ENCODE data around the gene ARHGEF10L.

ARHGEF10L gene

GRCh38 chr1:17521946-17522612 lies 17.4 kb upstream of the ARHGEF10L start:
- DNase-seq = no peak

DNA sequence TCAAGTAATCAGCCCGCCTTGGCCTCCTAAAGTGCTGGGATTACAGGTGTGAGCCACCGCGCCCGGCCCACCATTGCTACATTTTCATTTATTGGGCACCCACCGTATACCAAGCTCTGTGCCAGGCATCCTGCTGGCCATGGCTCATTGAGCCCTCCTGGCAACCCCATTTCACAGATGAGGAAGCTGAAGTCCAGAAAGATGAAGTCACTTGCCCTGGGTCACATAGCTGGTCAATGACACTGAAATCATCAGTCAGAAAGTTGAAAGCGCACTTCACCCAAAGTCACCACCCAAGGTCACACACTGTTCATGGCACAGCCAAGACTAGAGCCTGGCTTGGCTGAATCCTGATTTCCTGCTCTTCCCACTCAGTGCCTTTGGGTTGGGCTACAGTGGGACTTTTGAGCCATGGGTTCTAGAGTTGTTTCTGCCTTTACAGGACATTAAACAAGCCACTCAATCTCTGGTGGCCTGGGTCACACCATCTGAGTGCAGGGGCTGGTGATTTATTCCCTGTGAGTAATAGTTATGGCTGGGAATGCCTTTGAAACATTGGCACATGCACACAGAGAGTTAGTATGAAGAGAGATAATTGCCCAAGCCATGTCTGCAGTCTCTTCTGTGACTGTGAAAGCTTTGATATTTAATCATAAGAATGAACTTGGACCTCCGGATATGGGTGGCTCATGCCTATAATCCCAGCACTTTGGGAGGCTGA lies 16.0 kb upstream of the ARHGEF10L start:
- DNase-seq = no peak

- DNase-seq = no peak
Observed at GRCh38 chr1:17524645-17525044, 14.9 kb upstream of the ARHGEF10L start.

DNA sequence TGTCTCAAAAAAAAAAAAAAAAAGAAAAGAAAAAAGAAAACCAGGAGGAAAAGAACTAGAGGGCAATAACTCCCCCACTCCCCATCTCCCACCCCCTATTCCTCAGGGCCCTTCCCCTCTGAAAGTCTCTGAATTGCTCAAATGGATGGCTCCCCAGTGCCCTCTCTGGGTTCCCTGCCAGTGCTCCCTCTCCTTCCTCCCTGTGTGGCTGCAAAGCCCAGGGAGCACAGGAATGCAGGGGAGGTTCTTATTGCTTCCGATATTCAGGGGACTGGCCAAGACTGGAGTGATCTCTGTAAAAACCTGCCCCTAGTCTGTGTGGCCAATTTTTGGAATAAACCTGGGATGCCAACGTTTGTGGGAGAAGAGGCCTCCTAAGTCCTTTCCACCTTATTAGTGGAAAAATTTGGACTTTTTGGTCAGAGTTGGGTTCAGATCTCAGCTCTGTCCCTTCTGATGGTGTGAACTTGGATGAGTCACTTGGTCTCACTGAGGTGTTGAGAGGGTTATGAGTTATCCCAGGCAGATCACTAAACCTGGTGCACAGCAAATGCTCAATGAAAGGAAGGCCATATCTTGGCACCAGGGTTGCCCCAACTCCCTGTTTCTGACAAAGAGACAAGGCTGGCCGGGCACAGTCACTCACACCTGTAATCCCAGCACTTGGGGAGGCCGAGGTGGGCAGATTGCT lies 13.4 kb upstream of the ARHGEF10L start:
- DNase-seq = no peak

DNA sequence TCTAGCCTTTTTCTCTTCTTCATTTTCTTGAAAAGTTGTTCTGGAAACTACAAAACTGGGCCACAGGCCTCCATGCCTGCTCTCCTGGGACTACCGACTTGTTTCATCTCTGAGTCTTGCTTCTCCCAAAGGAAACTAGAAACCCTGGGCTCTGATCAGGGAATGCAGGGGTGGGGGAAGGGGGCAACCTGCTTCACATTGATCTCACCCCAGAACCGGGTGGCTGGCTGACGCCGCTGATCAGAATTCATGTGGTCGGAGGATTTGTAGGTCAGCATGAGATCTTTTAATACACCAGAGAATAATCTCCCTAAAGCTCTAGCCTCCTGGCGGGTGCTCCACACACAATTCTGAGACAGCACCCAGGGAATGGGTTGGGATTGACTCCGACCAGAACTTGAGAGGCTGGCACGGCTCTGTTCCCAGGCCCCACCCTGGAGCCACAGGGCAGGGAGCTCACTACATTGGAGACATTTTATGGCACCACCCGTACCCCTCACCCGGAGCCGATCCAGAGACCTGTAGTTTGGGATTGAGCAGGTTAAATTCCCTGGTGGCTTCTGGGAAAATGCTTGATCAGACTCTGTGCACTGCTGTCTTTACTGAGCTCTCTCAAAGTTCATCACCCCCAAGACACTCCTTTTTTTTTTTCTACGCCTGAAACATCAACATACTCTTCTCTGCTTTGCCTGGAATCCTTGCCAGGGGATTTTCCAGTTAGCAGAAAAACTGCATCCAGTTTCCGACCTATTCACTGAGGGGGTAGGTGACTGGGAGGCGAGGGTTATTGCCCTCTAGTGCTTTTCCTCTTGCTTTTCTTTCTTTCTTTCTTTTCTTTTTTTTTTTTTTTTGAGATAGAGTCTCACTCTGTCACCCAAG lies 12.2 kb upstream of the ARHGEF10L start:
- no peak for DNase-seq

DNA sequence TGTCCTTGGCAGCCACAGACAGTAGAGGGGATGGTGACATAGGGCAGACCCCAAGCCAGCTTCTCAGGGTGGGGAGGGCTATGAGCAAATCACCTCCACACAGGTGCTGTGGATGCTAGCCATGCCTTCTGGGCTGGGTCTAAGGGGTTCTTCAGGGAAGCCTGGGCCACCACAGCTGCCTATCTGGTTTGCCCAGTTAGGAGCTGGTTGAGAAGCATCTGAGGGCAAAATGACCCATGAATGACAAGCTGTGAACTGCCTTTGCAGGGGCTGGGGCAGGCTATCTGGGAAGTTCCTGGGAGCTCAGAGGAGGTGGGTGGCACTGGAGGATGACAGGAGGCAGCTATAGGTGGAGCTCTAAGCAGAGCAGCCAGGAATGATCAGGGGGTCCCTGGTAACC lies 10.1 kb upstream of the ARHGEF10L start:
- DNase-seq = no peak

DNA sequence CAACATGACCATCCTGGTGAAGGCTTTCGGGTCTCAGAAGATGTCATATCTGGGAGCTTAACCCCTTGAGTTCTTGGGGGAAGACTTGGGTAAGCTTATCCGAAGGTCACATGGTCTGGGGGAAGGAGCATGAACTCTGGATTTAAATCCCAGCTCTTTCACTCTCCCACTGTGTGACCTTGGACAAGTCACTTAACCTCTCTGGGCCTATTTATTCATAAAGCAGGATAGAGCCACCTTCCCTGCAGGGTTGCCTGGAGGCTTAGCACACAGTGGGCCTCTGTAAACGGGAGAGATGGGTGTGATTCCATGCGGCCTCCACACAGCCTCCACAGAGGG lies 8.2 kb upstream of the ARHGEF10L start:
- DNase-seq = no peak

GRCh38 chr1:17531682-17532487 lies 7.6 kb upstream of the ARHGEF10L start:
- DNase-seq = peak; percentile 10

GRCh38 chr1:17533201-17533600 lies 6.3 kb upstream of the ARHGEF10L start:
- DNase-seq = no peak

DNA sequence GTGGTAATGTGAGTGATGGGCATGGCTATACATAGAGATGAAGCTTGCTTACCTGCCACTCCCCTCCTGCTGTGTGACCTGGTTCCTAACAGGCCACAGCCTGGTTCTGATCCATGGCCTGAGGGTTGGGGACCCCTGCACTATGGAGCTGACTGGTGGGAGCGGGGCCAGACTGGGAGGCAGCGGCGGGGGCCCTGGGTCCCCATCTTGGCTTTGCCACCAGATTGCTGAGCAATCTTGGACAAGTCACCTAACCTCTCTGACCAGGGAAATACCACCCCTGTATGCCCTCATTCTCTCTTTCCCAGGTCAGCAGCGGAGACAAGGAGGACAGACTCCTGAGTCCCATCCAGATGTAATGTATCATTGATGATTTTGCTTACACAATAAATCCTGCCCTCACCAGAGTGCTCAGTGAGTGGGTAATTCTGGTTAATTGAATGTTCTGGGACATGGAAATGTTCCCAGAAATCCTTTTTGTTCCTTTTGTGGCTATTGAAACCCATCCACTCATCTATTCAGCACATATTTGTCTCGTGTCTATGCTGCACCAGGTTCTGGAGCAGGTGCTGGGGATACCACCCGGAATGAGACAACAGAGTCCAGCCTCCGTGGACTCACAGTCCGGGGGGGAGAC lies 4.1 kb upstream of the ARHGEF10L start:
- DNase-seq = no peak

GRCh38 chr1:17538010-17538409 lies 1.5 kb upstream of the ARHGEF10L start:
- DNase-seq = no peak

DNA sequence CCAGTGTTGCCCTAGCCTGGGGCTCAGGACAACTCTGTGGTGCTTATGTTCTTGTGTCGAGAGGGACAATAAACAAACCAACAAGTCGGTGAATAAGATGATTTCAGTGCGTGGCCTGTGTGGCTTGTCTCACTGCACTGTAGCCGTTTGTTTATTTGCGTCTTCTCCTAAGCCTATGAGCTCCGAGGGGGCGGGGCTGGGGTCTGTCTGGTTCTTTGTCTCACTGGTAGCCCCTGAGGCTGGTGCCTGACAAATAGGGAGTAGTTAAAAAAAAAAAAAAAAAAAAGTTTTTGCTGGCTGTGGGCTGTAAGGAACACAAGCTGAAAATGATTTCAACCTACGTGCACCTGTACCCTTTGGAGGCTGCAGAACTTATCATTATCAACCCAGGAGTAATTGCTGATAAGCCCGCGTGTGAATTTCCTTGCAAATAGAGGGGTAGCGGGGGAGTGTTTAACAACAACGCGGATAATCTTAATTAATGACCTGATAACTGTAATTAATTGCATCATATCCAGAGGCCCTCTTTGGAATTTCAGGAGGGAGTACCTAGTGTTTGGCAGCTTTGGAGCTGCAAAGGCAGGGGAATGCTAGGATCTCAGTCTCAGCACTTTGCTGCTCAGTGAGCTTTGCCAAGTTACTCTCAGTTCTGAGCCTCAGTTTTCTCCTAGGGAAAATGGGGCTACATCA lies 925 bp upstream of the ARHGEF10L start:
- DNase-seq = no peak

DNA sequence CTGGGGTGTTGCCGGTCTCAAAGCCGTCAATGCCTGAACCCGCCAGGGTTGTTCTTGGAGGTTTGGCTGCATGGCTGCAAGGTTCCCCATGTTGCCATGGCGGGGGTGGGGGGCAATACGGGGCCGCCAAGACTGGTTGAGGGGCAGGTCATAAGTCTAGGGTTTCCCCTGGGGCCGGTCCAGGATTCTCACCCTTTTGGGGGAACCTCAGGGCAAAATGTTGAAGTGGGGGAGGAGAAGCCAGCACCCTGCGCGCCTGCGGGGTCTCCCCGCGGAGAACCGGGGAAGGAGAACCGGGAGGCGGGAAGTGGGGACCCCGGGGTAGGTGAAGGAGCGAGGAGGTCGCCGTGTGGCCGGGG lies 401 bp upstream of the ARHGEF10L start:
- DNase-seq = no peak

GRCh38 chr1:17540255-17541001 lies 930 bp downstream of the ARHGEF10L start:
- DNase-seq = no peak

- no peak for DNase-seq
Observed at GRCh38 chr1:17542645-17543044, 3.1 kb downstream of the ARHGEF10L start.

DNA sequence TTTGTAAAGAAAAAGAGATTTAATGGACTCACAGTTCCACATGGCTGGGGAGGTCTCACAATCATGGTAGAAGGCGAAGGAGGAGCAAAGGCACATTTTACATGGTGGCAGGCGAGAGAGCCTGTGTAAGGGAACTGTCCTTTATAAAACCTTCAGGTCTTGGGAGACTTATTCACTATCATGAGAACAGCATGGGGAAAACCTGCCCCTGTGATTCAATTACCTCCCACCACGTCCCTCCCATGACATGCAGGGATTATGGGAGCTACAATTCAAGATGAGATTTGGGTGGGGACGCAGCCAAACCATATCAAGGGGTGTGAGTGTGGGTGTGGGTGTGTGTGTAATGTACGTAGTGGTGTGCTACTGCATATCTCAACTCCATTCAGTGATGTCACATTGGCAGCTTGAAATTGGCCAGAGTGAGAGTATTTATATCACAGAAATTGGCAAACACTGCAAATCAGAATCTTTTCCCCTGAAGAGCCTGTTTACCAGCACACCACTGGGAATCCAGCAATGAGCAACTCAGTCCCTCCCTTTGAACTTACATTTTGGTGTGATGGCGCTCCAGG lies 5.4 kb downstream of the ARHGEF10L start:
- no peak for DNase-seq

- DNase-seq = no peak
Observed at GRCh38 chr1:17545356-17545755, 5.9 kb downstream of the ARHGEF10L start.

DNA sequence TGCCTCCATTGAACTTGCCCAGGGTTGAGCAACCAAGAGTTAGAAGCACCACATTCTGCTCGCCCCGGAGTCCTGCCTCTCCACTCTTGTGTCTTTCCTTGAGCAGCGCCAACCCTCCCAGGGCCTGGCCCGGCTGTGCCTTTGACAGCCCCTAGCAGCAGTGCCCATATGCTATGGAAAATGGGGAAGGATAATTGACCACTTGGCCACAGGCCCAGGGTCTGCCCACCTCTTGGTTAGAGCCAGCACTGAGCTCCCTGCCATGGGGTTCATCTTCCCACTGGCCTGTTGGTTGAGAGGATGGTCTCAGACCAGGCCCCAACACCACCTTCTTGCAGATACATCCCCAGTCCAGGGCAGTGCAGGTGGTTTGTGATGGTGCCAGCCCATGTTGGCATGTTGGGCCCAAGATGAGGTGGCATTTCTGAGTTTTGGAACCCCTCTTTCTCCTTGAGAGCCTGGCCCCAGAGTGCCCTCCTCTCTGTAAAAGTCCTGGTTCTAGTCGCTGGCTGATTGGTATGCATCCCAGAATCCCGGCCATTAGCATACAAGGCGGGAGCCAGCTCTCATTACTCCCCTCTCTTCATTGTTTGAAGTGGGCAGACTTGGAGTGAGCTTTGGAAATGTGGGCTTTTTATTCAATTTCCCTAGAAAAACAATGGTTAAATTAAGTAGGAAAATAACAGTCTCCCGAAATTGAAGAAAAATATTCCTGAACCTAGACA lies 7.6 kb downstream of the ARHGEF10L start:
- DNase-seq = no peak

DNA sequence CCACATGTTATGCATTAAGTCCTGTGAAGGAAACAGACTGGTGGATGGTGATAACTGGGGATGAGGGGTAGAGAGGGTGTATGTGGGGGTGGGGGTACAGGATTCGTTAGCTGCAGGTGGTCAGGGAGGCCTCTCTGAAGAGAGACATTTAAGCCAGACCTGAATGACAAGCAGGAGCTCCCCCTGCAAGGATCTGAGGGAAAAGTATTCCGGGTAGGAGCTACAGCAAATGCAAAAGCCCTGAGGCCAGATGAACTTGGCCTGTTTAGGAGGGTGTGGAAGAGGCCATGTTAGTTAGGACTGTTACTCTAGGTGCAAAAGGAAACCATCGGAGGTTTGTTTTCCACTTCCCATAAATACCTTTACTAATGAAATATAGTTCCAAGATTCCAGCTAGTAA lies 9.9 kb downstream of the ARHGEF10L start:
- DNase-seq = no peak

Data from NCI-H187 treated with DMSO at 0.1 percent for 48 hours (cell line).